ENCODE measurements around the gene SLC9A8.

The SLC9A8 gene

GRCh38 chr20:49813305-49813974 is 812 bp downstream of the SLC9A8 start:
- Histone ChIP-seq H3K9me3 (ENCODE audit: control insufficient read depth in 1 of 2, low read length in 2 of 2) (no peaks in the 10 kb centered on the region), H3K4me1 (ENCODE audit: control insufficient read depth in 1 of 2, insufficient read depth in 2 of 2, low read length in 2 of 2) (peaks cover 22 to 30% of the 10 kb centered on the region in 2 donors), H3K36me3 (ENCODE audit: control insufficient read depth in 1 of 2, insufficient read depth in 2 of 2, low read length in 2 of 2) (peaks cover 0 to 12% of the 10 kb centered on the region in 2 donors), H3K9ac (ENCODE audit: low read depth in 1 of 2, low read length in 2 of 2) (peak overlapping the region; percentile 84 to 89), H3K4me3 (ENCODE audit: low read depth in 1 of 2, low read length in 2 of 2) (peak overlapping the region; percentile 76 to 96), H3K27me3 (ENCODE audit: control insufficient read depth in 1 of 2, insufficient read depth in 2 of 2, low read length in 2 of 2) (no peaks in the 10 kb centered on the region), H3K27ac (ENCODE audit: low read depth, low read length) (peak overlapping the region; percentile 74)

- Histone ChIP-seq H3K9me3 (ENCODE audit: control insufficient read depth in 1 of 2, low read length in 2 of 2) (no peaks in the 10 kb centered on the region), H3K9ac (ENCODE audit: low read depth in 1 of 2, low read length in 2 of 2) (peak overlapping the region; percentile 84 to 89), H3K4me3 (ENCODE audit: low read depth in 1 of 2, low read length in 2 of 2) (peak overlapping the region; percentile 76 to 96), H3K4me1 (ENCODE audit: control insufficient read depth in 1 of 2, insufficient read depth in 2 of 2, low read length in 2 of 2) (peaks cover 22 to 34% of the 10 kb centered on the region in 2 donors), H3K27ac (ENCODE audit: low read depth, low read length) (no peak overlapping the region), H3K36me3 (ENCODE audit: control insufficient read depth in 1 of 2, insufficient read depth in 2 of 2, low read length in 2 of 2) (peaks cover 0 to 13% of the 10 kb centered on the region in 2 donors), H3K27me3 (ENCODE audit: control insufficient read depth in 1 of 2, insufficient read depth in 2 of 2, low read length in 2 of 2) (no peaks in the 10 kb centered on the region)
Measured at GRCh38 chr20:49814057-49814694, 1.5 kb downstream of the SLC9A8 start.

- Histone ChIP-seq H3K27ac (ENCODE audit: low read depth, low read length) (no peak overlapping the region), H3K9me3 (ENCODE audit: control insufficient read depth in 1 of 2, low read length in 2 of 2) (peaks cover 0 to 4% of the 10 kb centered on the region in 2 donors), H3K9ac (ENCODE audit: low read depth in 1 of 2, low read length in 2 of 2) (peak overlapping the region in 1 of 2 donors; percentile 1), H3K4me3 (ENCODE audit: low read depth in 1 of 2, low read length in 2 of 2) (no peak overlapping the region), H3K36me3 (ENCODE audit: control insufficient read depth in 1 of 2, insufficient read depth in 2 of 2, low read length in 2 of 2) (peaks cover 13 to 29% of the 10 kb centered on the region in 2 donors), H3K4me1 (ENCODE audit: control insufficient read depth in 1 of 2, insufficient read depth in 2 of 2, low read length in 2 of 2) (peaks cover 13 to 44% of the 10 kb centered on the region in 2 donors), H3K27me3 (ENCODE audit: control insufficient read depth in 1 of 2, insufficient read depth in 2 of 2, low read length in 2 of 2) (no peaks in the 10 kb centered on the region)
Measured at GRCh38 chr20:49818816-49819215, 6.2 kb downstream of the SLC9A8 start.

GRCh38 chr20:49819702-49820101 is 7.1 kb downstream of the SLC9A8 start:
- H3K36me3 ChIP-seq (ENCODE audit: control insufficient read depth in 1 of 2, insufficient read depth in 2 of 2, low read length in 2 of 2): peaks cover 16 to 29% of the 10 kb centered on the region in 2 donors
- H3K9me3 ChIP-seq (ENCODE audit: control insufficient read depth in 1 of 2, low read length in 2 of 2): peaks cover 0 to 4% of the 10 kb centered on the region in 2 donors
- H3K27ac ChIP-seq (ENCODE audit: low read depth, low read length): no peak overlapping the region

GRCh38 chr20:49821381-49821780 is 8.8 kb downstream of the SLC9A8 start:
- Histone ChIP-seq H3K4me1 (ENCODE audit: control insufficient read depth in 1 of 2, insufficient read depth in 2 of 2, low read length in 2 of 2) (peaks cover 11 to 57% of the 10 kb centered on the region in 2 donors), H3K9me3 (ENCODE audit: control insufficient read depth in 1 of 2, low read length in 2 of 2) (peaks cover 0 to 4% of the 10 kb centered on the region in 2 donors), H3K27ac (ENCODE audit: low read depth, low read length) (no peak overlapping the region), H3K9ac (ENCODE audit: low read depth in 1 of 2, low read length in 2 of 2) (no peak overlapping the region), H3K27me3 (ENCODE audit: control insufficient read depth in 1 of 2, insufficient read depth in 2 of 2, low read length in 2 of 2) (no peaks in the 10 kb centered on the region), H3K36me3 (ENCODE audit: control insufficient read depth in 1 of 2, insufficient read depth in 2 of 2, low read length in 2 of 2) (peaks cover 16% of the 10 kb centered on the region in 2 donors), H3K4me3 (ENCODE audit: low read depth in 1 of 2, low read length in 2 of 2) (no peak overlapping the region)

More at GRCh38 chr20:49819702-49820101, 7.1 kb downstream of the SLC9A8 start:
- H3K4me3 ChIP-seq (ENCODE audit: low read depth in 1 of 2, low read length in 2 of 2): no peak overlapping the region
- peaks cover 7 to 44% of the 10 kb centered on the region in 2 donors for H3K4me1 ChIP-seq (ENCODE audit: control insufficient read depth in 1 of 2, insufficient read depth in 2 of 2, low read length in 2 of 2)
- H3K27me3 ChIP-seq (ENCODE audit: control insufficient read depth in 1 of 2, insufficient read depth in 2 of 2, low read length in 2 of 2): no peaks in the 10 kb centered on the region
- H3K9ac ChIP-seq (ENCODE audit: low read depth in 1 of 2, low read length in 2 of 2): no peak overlapping the region

- Histone ChIP-seq H3K27ac (ENCODE audit: low read depth, low read length) (no peak overlapping the region), H3K9me3 (ENCODE audit: control insufficient read depth in 1 of 2, low read length in 2 of 2) (peaks cover 0 to 4% of the 10 kb centered on the region in 2 donors), H3K4me1 (ENCODE audit: control insufficient read depth in 1 of 2, insufficient read depth in 2 of 2, low read length in 2 of 2) (peaks cover 11 to 57% of the 10 kb centered on the region in 2 donors), H3K4me3 (ENCODE audit: low read depth in 1 of 2, low read length in 2 of 2) (no peak overlapping the region), H3K27me3 (ENCODE audit: control insufficient read depth in 1 of 2, insufficient read depth in 2 of 2, low read length in 2 of 2) (no peaks in the 10 kb centered on the region), H3K36me3 (ENCODE audit: control insufficient read depth in 1 of 2, insufficient read depth in 2 of 2, low read length in 2 of 2) (peaks cover 16% of the 10 kb centered on the region in 2 donors), H3K9ac (ENCODE audit: low read depth in 1 of 2, low read length in 2 of 2) (peak overlapping the region in 1 of 2 donors; percentile 24)
Measured at GRCh38 chr20:49821870-49822331, 9.3 kb downstream of the SLC9A8 start.

- peaks cover 0 to 4% of the 10 kb centered on the region in 2 donors for H3K9me3 ChIP-seq (ENCODE audit: control insufficient read depth in 1 of 2, low read length in 2 of 2)
- H3K4me1 ChIP-seq (ENCODE audit: control insufficient read depth in 1 of 2, insufficient read depth in 2 of 2, low read length in 2 of 2): peaks cover 11 to 50% of the 10 kb centered on the region in 2 donors
- peaks cover 16 to 22% of the 10 kb centered on the region in 2 donors for H3K36me3 ChIP-seq (ENCODE audit: control insufficient read depth in 1 of 2, insufficient read depth in 2 of 2, low read length in 2 of 2)
- H3K4me3 ChIP-seq (ENCODE audit: low read depth in 1 of 2, low read length in 2 of 2): peak overlapping the region in 1 of 2 donors; percentile 19
- peak overlapping the region; percentile 48 for H3K27ac ChIP-seq (ENCODE audit: low read depth, low read length)
- H3K27me3 ChIP-seq (ENCODE audit: control insufficient read depth in 1 of 2, insufficient read depth in 2 of 2, low read length in 2 of 2): no peaks in the 10 kb centered on the region
- peak overlapping the region in 1 of 2 donors; percentile 41 for H3K9ac ChIP-seq (ENCODE audit: low read depth in 1 of 2, low read length in 2 of 2)
Measured at GRCh38 chr20:49823152-49823847, 10.7 kb downstream of the SLC9A8 start.

- Histone ChIP-seq H3K27me3 (ENCODE audit: control insufficient read depth in 1 of 2, insufficient read depth in 2 of 2, low read length in 2 of 2) (no peaks in the 10 kb centered on the region), H3K36me3 (ENCODE audit: control insufficient read depth in 1 of 2, insufficient read depth in 2 of 2, low read length in 2 of 2) (peaks cover 16 to 21% of the 10 kb centered on the region in 2 donors), H3K27ac (ENCODE audit: low read depth, low read length) (peak overlapping the region; percentile 48), H3K4me1 (ENCODE audit: control insufficient read depth in 1 of 2, insufficient read depth in 2 of 2, low read length in 2 of 2) (peaks cover 11 to 45% of the 10 kb centered on the region in 2 donors), H3K4me3 (ENCODE audit: low read depth in 1 of 2, low read length in 2 of 2) (no peak overlapping the region), H3K9me3 (ENCODE audit: control insufficient read depth in 1 of 2, low read length in 2 of 2) (peaks cover 0 to 4% of the 10 kb centered on the region in 2 donors), H3K9ac (ENCODE audit: low read depth in 1 of 2, low read length in 2 of 2) (peak overlapping the region in 1 of 2 donors; percentile 41)
Measured at GRCh38 chr20:49824206-49824605, 11.6 kb downstream of the SLC9A8 start.

GRCh38 chr20:49825521-49826033 is 12.9 kb downstream of the SLC9A8 start:
- H3K36me3 ChIP-seq (ENCODE audit: control insufficient read depth in 1 of 2, insufficient read depth in 2 of 2, low read length in 2 of 2): peaks cover 13 to 24% of the 10 kb centered on the region in 2 donors
- no peaks in the 10 kb centered on the region for H3K9me3 ChIP-seq (ENCODE audit: control insufficient read depth in 1 of 2, low read length in 2 of 2)
- H3K9ac ChIP-seq (ENCODE audit: low read depth in 1 of 2, low read length in 2 of 2): no peak overlapping the region
- no peak overlapping the region for H3K4me3 ChIP-seq (ENCODE audit: low read depth in 1 of 2, low read length in 2 of 2)
- no peak overlapping the region for H3K27ac ChIP-seq (ENCODE audit: low read depth, low read length)
- H3K4me1 ChIP-seq (ENCODE audit: control insufficient read depth in 1 of 2, insufficient read depth in 2 of 2, low read length in 2 of 2): peaks cover 11 to 41% of the 10 kb centered on the region in 2 donors
- no peaks in the 10 kb centered on the region for H3K27me3 ChIP-seq (ENCODE audit: control insufficient read depth in 1 of 2, insufficient read depth in 2 of 2, low read length in 2 of 2)

Measured in duodenal mucosa (tissue), 2 donors.